HCT116 (cell line): Measurements from ENCODE around the gene IL36RN. TPM values are rescaled to one million over a fixed set of nuclear protein-coding genes. Genes with fewer than 3 reads are reported as not detected.

ENCODE experiments used
- ATAC-seq: fragments of 200-7000 bp; cut with Tn5 transposase; 2 replicates; pipeline ENCODE4 v1.9.1; 2020; ENCODE audit warnings: mild to moderate bottlenecking, moderate library complexity
- BruUV-seq: library from RNA; stranded (reverse); fragments of 400-500 nt; replicated peaks from 2 replicates; lab custom pipeline; 2021; lab: Mats Ljungman, UMichigan
- CTCF ChIA-PET: fragments of 300-600 bp; sonication (Branson Sonifier 250); formaldehyde crosslinking; loops from one replicate; lab custom pipeline; 2021; ENCODE audit warnings: antibody characterized with exemption; lab: Charles Lee
- POLR2A ChIA-PET: fragments of 300-600, 350-600 bp; sonication (Branson Sonifier 250); formaldehyde crosslinking; loops from one replicate; lab custom pipeline; 2021; ENCODE audit warnings: antibody characterized with exemption; lab: Charles Lee
- RAD21 ChIA-PET, 2 experiments: fragments of 300-600 bp; sonication (Branson Sonifier 250); formaldehyde crosslinking; loops; one replicate each; lab custom pipeline; 2023; ENCODE audit warnings: low total read pairs in 2 of 2; ENCODE audit not compliant: uncharacterized antibody in 2 of 2, unreplicated experiment in 2 of 2, low non-redundant PET in 1 of 2; lab: Charles Lee
- DNase-seq: peaks from one replicate; pipeline ENCODE4 v3.0.0-alpha.2; 2010; ENCODE audit warnings: low read depth, low spot score
- H2AFZ ChIP-seq: fragments of 200-600 bp; shearing (Covaris generic), sonication (generic); 2 replicates; pipeline ENCODE4 v1.6.1; 2017; ENCODE audit warnings: low read depth, mixed run types, mixed read lengths, antibody characterized with exemption, low read length; ENCODE audit not compliant: poor library complexity, severe bottlenecking
- H3K27ac ChIP-seq: 2 replicates; pipeline ENCODE4 v1.5.1; 2012; ENCODE audit warnings: low read depth, low read length
- H3K27me3 ChIP-seq: fragments of 200-600 bp; sonication (generic); 2 replicates; pipeline ENCODE4 v1.6.1; 2016; ENCODE audit warnings: mixed run types, low read length, mixed read lengths; ENCODE audit not compliant: insufficient read depth
- H3K36me3 ChIP-seq, 2 experiments: fragments of 200-500 bp in 1 of 2; fragments of 200-600 bp in 1 of 2; sonication (Bioruptor generic) in 1 of 2; sonication (generic) in 1 of 2; 2 replicates each; pipeline versions ENCODE4 v1.5.1 to v1.6.1; 2014 to 2016; ENCODE audit warnings: low read length in 2 of 2, inconsistent platforms in 1 of 2, mixed read lengths in 1 of 2, mixed run types in 1 of 2; ENCODE audit not compliant: insufficient read depth in 2 of 2, control insufficient read depth in 1 of 2
- H3K4me1 ChIP-seq, 2 experiments: fragments of 200-600 bp in 1 of 2; sonication (generic) in 1 of 2; 2 replicates each; pipeline versions ENCODE4 v1.5.1 to v1.6.1; 2012 to 2017; ENCODE audit warnings: low read length in 2 of 2, inconsistent platforms in 1 of 2, mild to moderate bottlenecking in 1 of 2, mixed read lengths in 1 of 2, mixed run types in 1 of 2, moderate library complexity in 1 of 2; ENCODE audit not compliant: insufficient read depth in 2 of 2, control insufficient read depth in 1 of 2
- H3K4me2 ChIP-seq: fragments of 200-600 bp; sonication (generic); 2 replicates; pipeline ENCODE4 v1.6.1; 2017; ENCODE audit warnings: mixed run types, low read length, mixed read lengths
- H3K4me3 ChIP-seq, 2 experiments: fragments of 200-600 bp in 1 of 2; sonication (generic) in 1 of 2; replicated peaks in 1 of 2; 2 replicates each; pipeline ENCODE4 v1.5.1; 2011 to 2016; ENCODE audit warnings: low read length in 2 of 2, control low read depth in 1 of 2, low read depth in 1 of 2, mild to moderate bottlenecking in 1 of 2, mixed read lengths in 1 of 2, mixed run types in 1 of 2
- H3K79me2 ChIP-seq: fragments of 200-600 bp; sonication (generic); 2 replicates; pipeline ENCODE4 v1.6.1; 2017; ENCODE audit warnings: mild to moderate bottlenecking, mixed run types, low read length, moderate library complexity, mixed read lengths; ENCODE audit not compliant: insufficient read depth
- H3K9ac ChIP-seq: fragments of 200-600 bp; sonication (generic); 2 replicates; pipeline ENCODE4 v1.6.1; 2016; ENCODE audit warnings: low read length, mixed read lengths
- H3K9me2 ChIP-seq: fragments of 200-600 bp; sonication (generic), shearing (Covaris generic); 2 replicates; pipeline ENCODE4 v1.6.1; 2017; ENCODE audit warnings: mixed run types, mild to moderate bottlenecking, moderate library complexity; ENCODE audit not compliant: insufficient read depth
- H3K9me3 ChIP-seq, 2 experiments: fragments of 200-500 bp in 1 of 2; fragments of 200-600 bp in 1 of 2; sonication (Bioruptor generic) in 1 of 2; sonication (generic) in 1 of 2; 2 replicates each; pipeline ENCODE4 v1.6.1; 2014 to 2017; ENCODE audit warnings: low read length in 2 of 2, mixed read lengths in 2 of 2, inconsistent platforms in 1 of 2, low read depth in 1 of 2, mild to moderate bottlenecking in 1 of 2, mixed run types in 1 of 2, moderate library complexity in 1 of 2; ENCODE audit not compliant: control insufficient read depth in 1 of 2, insufficient read depth in 1 of 2
- H4K20me1 ChIP-seq: fragments of 200-600 bp; sonication (generic), shearing (Covaris generic); 2 replicates; pipeline ENCODE4 v1.6.1; 2017; ENCODE audit warnings: mixed run types, mild to moderate bottlenecking, moderate library complexity; ENCODE audit not compliant: insufficient read depth
- EGR1 ChIP-seq: IDR thresholded peaks from 2 replicates; pipeline ENCODE4 v1.6.1; 2012; ENCODE audit warnings: low read depth
- POLR2A ChIP-seq: IDR thresholded peaks from 2 replicates; pipeline ENCODE4 v1.7.0; 2011; ENCODE audit warnings: borderline replicate concordance; ENCODE audit not compliant: insufficient read depth, insufficient read length; ENCODE audit errors: extremely low read depth
- SP1 ChIP-seq: IDR thresholded peaks from 2 replicates; pipeline ENCODE4 v1.6.1; 2012; ENCODE audit warnings: low read depth
- ZBTB33 ChIP-seq: IDR thresholded peaks from 2 replicates; pipeline ENCODE4 v1.6.1; 2011; ENCODE audit warnings: mild to moderate bottlenecking, low read length, moderate library complexity; ENCODE audit not compliant: insufficient replicate concordance; ENCODE audit errors: extremely low read depth
- ZFX ChIP-seq: fragments of 450-650 bp; IDR thresholded peaks from 2 replicates; pipeline ENCODE4 v1.6.1; 2017
- intact Hi-C: fragments of 100-400 bp; cut with micrococcal nuclease; formaldehyde crosslinking; loops from 2 replicates; pipeline ENCODE4 v1.10.0; 2022
- total RNA-seq: library from RNA; stranded (reverse); gene quantifications from one replicate; pipeline ENCODE4 v1.2.1, GENCODE V29; 2021; ENCODE audit not compliant: unreplicated experiment
- TF ChIP-seq, protein P1 (sequence below): IDR thresholded peaks from 2 replicates; pipeline ENCODE4 v1.6.1; 2012; ENCODE audit warnings: low read depth

The IL36RN gene
- total RNA-seq, 1 experiment from 2014 or later = not detected

DNA sequence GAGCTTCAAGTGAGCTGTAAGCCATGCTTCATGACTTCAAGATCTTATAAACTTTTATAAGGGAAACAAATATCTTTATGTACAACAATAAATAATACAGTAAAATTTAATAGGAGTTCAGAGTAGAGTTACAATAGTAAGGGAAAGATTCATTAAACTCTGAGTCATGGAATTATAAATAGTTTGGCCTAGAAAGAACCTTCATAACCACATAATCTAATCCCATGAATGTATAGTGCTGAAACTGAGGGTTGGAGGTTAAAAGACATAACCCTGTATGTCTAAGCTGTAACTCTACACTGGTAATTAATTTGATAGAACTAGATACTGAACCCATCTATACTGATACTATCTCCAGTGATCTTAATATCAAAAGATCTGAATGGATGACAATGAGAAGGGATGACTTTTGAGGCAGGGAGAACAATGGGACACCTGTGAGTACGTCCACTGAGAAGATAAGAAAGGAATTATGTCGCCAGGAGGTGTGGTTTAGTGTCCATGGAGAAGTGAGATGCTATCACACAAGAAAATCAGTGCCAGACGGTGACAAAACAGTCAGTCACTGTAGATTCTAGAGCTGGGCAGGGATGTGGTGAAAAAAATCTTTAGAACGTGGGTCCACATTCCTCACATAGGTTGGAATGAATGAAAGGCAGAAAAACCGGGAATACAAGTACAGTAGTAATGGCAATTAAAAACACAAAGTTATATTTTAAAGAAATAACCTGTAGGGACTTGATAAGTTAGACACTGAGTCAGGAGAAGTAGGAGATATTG lies 9.9 kb downstream of the IL36RN start:
- no peaks in the 10 kb centered on the region for H3K27me3 ChIP-seq
- no peaks in the 10 kb centered on the region for H4K20me1 ChIP-seq
- ATAC-seq = no peak
- BruUV-seq = no TSS peak
- ChIA-PET RAD21 (no interaction called here), CTCF (interaction anchor here (1.2 kb wide), 1 partner anchor 9 kb away, joined by 5 read pairs; no protein-coding TSS in a partner anchor), POLR2A (no interaction called here)
- H3K79me2 ChIP-seq = no peaks in the 10 kb centered on the region
- H3K9me2 ChIP-seq = no peaks in the 10 kb centered on the region
- intact Hi-C loops = no loop called here
- H3K4me3 ChIP-seq = no peak overlapping the region
- H3K9ac ChIP-seq = no peak overlapping the region
- H3K27ac ChIP-seq = no peak overlapping the region
- no peak overlapping the region for H3K4me2 ChIP-seq
- no peak overlapping the region for H2AFZ ChIP-seq
- H3K36me3 ChIP-seq = no peaks in the 10 kb centered on the region
- H3K9me3 ChIP-seq = no peaks in the 10 kb centered on the region
- TF ChIP-seq, protein P1, sequence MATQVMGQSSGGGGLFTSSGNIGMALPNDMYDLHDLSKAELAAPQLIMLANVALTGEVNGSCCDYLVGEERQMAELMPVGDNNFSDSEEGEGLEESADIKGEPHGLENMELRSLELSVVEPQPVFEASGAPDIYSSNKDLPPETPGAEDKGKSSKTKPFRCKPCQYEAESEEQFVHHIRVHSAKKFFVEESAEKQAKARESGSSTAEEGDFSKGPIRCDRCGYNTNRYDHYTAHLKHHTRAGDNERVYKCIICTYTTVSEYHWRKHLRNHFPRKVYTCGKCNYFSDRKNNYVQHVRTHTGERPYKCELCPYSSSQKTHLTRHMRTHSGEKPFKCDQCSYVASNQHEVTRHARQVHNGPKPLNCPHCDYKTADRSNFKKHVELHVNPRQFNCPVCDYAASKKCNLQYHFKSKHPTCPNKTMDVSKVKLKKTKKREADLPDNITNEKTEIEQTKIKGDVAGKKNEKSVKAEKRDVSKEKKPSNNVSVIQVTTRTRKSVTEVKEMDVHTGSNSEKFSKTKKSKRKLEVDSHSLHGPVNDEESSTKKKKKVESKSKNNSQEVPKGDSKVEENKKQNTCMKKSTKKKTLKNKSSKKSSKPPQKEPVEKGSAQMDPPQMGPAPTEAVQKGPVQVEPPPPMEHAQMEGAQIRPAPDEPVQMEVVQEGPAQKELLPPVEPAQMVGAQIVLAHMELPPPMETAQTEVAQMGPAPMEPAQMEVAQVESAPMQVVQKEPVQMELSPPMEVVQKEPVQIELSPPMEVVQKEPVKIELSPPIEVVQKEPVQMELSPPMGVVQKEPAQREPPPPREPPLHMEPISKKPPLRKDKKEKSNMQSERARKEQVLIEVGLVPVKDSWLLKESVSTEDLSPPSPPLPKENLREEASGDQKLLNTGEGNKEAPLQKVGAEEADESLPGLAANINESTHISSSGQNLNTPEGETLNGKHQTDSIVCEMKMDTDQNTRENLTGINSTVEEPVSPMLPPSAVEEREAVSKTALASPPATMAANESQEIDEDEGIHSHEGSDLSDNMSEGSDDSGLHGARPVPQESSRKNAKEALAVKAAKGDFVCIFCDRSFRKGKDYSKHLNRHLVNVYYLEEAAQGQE = no peak
- TF ChIP-seq EGR1 (no peak), SP1 (no peak), ZBTB33 (no peak), ZFX (no peak), POLR2A (no peak)
- TF ChIP-seq, all 23 proteins: peak for 0
- peaks cover 0 to 6% of the 10 kb centered on the region in 2 experiments; a peak in 2 of 4 replicates for H3K4me1 ChIP-seq
- no peak for DNase-seq
